ENCODE results near the gene LCORL.

DNA sequence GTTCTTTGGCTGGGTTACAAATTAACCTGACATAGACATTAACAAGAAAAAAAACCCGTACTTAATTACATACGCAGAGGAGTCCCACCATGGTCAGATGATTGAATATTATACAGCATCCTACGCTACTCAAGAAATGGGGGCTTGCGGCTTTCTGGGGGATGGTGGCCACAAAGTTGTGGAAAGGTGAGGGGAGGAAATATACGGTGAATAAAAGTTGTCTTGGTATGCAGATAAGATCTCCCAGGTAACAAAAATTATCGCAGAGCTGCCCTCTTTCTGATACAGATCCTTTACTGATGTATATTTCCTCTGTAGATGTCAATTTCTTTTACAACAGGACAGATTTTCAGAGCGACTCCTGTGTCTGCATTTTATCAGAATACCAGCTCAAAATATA is 211.9 kb downstream of the LCORL start:
- TF ChIP-seq HOXA7 (CRISPR knock-in tag; IDR thresholded peaks at IDR 0.05) (no peak), RAD21 (conservative IDR thresholded peaks at IDR 0.05 in 1 of 2, IDR thresholded peaks at IDR 0.05 in 1 of 2) (no peak), POLR2A (IDR thresholded peaks at IDR 0.05; ENCODE audit: low read length) (no peak), HOXB5 (CRISPR knock-in tag; IDR thresholded peaks at IDR 0.05) (no peak), HOXB13 (CRISPR knock-in tag; IDR thresholded peaks at IDR 0.05; ENCODE audit: low read depth) (no peak), EP300 (IDR thresholded peaks at IDR 0.05) (no peak), RNF2 (IDR thresholded peaks at IDR 0.05; ENCODE audit: borderline replicate concordance, low read depth) (no peak), CHD2 (IDR thresholded peaks at IDR 0.05; ENCODE audit: low read length, partially characterized antibody) (no peak)
- TF ChIP-seq, protein P1, sequence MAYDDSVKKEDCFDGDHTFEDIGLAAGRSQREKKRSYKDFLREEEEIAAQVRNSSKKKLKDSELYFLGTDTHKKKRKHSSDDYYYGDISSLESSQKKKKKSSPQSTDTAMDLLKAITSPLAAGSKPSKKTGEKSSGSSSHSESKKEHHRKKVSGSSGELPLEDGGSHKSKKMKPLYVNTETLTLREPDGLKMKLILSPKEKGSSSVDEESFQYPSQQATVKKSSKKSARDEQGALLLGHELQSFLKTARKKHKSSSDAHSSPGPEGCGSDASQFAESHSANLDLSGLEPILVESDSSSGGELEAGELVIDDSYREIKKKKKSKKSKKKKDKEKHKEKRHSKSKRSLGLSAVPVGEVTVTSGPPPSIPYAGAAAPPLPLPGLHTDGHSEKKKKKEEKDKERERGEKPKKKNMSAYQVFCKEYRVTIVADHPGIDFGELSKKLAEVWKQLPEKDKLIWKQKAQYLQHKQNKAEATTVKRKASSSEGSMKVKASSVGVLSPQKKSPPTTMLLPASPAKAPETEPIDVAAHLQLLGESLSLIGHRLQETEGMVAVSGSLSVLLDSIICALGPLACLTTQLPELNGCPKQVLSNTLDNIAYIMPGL (CRISPR knock-in tag; IDR thresholded peaks at IDR 0.05; ENCODE audit: borderline replicate concordance), result no peak
- TF ChIP-seq, protein P2, sequence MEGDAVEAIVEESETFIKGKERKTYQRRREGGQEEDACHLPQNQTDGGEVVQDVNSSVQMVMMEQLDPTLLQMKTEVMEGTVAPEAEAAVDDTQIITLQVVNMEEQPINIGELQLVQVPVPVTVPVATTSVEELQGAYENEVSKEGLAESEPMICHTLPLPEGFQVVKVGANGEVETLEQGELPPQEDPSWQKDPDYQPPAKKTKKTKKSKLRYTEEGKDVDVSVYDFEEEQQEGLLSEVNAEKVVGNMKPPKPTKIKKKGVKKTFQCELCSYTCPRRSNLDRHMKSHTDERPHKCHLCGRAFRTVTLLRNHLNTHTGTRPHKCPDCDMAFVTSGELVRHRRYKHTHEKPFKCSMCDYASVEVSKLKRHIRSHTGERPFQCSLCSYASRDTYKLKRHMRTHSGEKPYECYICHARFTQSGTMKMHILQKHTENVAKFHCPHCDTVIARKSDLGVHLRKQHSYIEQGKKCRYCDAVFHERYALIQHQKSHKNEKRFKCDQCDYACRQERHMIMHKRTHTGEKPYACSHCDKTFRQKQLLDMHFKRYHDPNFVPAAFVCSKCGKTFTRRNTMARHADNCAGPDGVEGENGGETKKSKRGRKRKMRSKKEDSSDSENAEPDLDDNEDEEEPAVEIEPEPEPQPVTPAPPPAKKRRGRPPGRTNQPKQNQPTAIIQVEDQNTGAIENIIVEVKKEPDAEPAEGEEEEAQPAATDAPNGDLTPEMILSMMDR (IDR thresholded peaks at IDR 0.05), result no peak

Measured in A549 (cell line).